ENCODE data around the gene RIPOR3.

The RIPOR3 gene

DNA sequence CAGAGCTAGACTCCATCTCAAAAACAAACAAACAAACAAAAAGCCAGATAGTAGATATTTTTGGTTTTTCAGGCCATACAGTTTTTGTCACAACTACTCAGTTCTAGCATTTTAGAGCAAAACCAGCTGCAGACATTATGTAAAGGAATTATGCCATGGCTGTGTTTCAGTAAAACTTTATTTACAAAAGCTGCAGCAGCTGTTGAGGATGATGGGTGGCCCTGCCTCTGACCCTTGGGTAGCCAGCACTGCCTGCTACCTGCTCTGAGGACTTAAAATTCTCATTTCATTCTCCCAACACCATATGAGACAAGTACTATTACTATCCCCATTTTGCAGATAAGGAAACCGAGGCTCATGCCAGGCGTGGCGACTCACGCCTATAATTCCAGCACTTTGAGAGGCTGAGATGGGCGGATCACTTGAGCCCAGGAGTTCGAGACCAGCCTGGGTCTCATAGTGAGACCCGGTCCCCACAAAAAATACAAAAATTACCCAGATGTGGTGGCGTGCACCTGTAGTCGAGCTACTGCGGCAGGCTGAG, 56.3 kb downstream of the RIPOR3 start:
- no peak overlapping the region for H3K27ac ChIP-seq
- TF ChIP-seq, protein P1, sequence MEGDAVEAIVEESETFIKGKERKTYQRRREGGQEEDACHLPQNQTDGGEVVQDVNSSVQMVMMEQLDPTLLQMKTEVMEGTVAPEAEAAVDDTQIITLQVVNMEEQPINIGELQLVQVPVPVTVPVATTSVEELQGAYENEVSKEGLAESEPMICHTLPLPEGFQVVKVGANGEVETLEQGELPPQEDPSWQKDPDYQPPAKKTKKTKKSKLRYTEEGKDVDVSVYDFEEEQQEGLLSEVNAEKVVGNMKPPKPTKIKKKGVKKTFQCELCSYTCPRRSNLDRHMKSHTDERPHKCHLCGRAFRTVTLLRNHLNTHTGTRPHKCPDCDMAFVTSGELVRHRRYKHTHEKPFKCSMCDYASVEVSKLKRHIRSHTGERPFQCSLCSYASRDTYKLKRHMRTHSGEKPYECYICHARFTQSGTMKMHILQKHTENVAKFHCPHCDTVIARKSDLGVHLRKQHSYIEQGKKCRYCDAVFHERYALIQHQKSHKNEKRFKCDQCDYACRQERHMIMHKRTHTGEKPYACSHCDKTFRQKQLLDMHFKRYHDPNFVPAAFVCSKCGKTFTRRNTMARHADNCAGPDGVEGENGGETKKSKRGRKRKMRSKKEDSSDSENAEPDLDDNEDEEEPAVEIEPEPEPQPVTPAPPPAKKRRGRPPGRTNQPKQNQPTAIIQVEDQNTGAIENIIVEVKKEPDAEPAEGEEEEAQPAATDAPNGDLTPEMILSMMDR (IDR thresholded peaks at IDR 0.05): no peak

- TF ChIP-seq, protein P1 (IDR thresholded peaks at IDR 0.05): no peak
- TF ChIP-seq ZFX (IDR thresholded peaks at IDR 0.05; ENCODE audit: borderline replicate concordance): no peak
- no peak overlapping the region for H3K27ac ChIP-seq
Measured at GRCh38 chr20:50634191-50634590, 57.2 kb downstream of the RIPOR3 start.

GRCh38 chr20:50633361-50633760, 58.0 kb downstream of the RIPOR3 start:
- no peak overlapping the region for H3K27ac ChIP-seq
- TF ChIP-seq, protein P1 (IDR thresholded peaks at IDR 0.05): no peak
- no peak for TF ChIP-seq ZFX (IDR thresholded peaks at IDR 0.05; ENCODE audit: borderline replicate concordance)

DNA sequence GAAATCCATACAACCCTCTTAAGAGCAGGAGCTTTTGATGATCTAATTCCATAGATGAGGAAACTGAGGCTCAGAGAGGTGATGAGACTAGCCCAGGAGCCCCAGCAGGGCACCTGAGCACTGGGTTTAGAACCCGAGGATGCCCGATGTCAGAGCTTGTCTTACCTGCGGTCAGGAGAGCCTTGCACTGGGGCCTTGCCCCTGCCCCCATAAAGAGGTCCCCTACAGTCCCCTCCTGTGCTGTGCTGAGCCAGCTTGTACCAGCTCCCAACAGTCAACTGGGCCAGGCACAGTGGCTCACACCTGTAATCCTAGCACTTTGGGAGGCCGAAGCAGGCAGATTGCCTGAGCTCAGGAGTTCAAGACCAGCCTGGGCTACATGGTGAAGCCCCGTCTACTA, 58.6 kb downstream of the RIPOR3 start:
- H3K27ac ChIP-seq: no peak overlapping the region
- TF ChIP-seq, protein P1 (IDR thresholded peaks at IDR 0.05): no peak
- no peak for TF ChIP-seq ZFX (IDR thresholded peaks at IDR 0.05; ENCODE audit: borderline replicate concordance)

- H3K27ac ChIP-seq: no peak overlapping the region
- no peak for TF ChIP-seq ZFX (IDR thresholded peaks at IDR 0.05; ENCODE audit: borderline replicate concordance)
- TF ChIP-seq, protein P1 (IDR thresholded peaks at IDR 0.05): no peak
Measured at GRCh38 chr20:50632236-50632635, 59.1 kb downstream of the RIPOR3 start.

DNA sequence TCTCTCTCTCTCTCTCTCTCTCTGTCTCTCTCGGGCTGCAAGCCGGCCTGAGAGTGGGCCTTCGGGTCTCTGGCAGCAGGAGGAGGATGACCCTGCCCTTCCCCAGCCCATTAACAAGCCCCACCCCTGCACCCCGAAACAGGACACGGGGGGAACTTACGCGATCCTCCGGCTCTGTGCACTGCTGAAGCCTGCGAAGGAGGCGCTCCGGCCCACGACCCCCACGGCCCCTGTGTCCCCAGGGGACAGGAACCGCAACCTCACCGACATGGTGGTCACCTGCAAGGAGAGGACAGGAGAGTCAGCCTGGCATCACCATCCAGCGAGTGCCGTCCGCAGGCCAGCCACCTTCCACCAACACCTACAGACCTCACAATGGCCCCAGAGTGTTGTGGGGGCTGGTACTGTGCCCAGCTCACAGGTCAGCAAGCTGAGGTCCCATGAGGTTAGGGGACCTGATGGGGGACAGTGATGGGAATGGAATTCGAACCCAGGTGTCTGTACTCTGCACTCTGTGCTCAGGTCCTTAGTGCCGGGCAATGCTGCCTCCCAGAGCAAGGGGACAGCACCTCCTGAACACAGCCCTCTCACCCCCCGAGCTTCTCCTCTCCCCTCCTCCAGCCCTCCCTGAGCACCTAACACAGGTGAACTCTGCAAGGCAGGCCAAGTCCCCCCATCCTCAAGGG, 60.6 kb downstream of the RIPOR3 start:
- H3K27ac ChIP-seq: no peak overlapping the region
- TF ChIP-seq, protein P1 (IDR thresholded peaks at IDR 0.05): no peak
- no peak for TF ChIP-seq ZFX (IDR thresholded peaks at IDR 0.05; ENCODE audit: borderline replicate concordance)

DNA sequence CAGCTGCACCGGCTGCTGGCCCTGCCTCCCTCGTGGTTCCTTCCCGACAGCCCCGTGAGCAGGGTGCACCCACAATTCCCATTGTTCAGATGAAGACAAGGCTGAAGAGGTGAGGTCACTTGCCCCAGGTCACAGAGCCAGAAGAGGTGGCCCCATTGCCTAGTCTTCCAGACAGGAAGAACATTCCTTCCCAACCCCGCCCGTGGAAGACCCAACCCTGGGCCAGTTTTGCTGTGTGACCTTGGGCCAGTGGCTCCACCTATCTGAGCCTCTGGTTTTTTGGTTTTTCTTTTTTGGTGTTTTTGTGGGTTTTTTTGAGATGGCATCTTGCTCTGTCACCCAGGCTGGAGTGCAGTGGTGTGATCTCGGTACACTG, 61.7 kb downstream of the RIPOR3 start:
- no peak overlapping the region for H3K27ac ChIP-seq
- TF ChIP-seq, protein P1 (IDR thresholded peaks at IDR 0.05): no peak
- TF ChIP-seq ZFX (IDR thresholded peaks at IDR 0.05; ENCODE audit: borderline replicate concordance): no peak

All from 22Rv1 (cell line).